22Rv1 (cell line): ENCODE measurements around the gene PDE8A.

Source experiments
- CTCF ChIP-seq: fragments of 450-650 bp; IDR thresholded peaks from 2 replicates; pipeline ENCODE4 v1.5.1; 2017; ENCODE audit warnings: mild to moderate bottlenecking
- ZFX ChIP-seq: fragments of 450-650 bp; IDR thresholded peaks from 2 replicates; pipeline ENCODE4 v1.6.1; 2017; ENCODE audit warnings: antibody characterized with exemption, borderline replicate concordance

GRCh38 chr15:85086855-85087254, 105.2 kb downstream of the PDE8A start:
- TF ChIP-seq CTCF (no peak), ZFX (no peak)
